ENCODE measurements around the gene TRIO. TPM values are rescaled to one million over a fixed set of nuclear protein-coding genes. Genes with fewer than 3 reads are reported as not detected.

The TRIO gene
- polyA plus RNA-seq, 1 experiment = 176 TPM

DNA sequence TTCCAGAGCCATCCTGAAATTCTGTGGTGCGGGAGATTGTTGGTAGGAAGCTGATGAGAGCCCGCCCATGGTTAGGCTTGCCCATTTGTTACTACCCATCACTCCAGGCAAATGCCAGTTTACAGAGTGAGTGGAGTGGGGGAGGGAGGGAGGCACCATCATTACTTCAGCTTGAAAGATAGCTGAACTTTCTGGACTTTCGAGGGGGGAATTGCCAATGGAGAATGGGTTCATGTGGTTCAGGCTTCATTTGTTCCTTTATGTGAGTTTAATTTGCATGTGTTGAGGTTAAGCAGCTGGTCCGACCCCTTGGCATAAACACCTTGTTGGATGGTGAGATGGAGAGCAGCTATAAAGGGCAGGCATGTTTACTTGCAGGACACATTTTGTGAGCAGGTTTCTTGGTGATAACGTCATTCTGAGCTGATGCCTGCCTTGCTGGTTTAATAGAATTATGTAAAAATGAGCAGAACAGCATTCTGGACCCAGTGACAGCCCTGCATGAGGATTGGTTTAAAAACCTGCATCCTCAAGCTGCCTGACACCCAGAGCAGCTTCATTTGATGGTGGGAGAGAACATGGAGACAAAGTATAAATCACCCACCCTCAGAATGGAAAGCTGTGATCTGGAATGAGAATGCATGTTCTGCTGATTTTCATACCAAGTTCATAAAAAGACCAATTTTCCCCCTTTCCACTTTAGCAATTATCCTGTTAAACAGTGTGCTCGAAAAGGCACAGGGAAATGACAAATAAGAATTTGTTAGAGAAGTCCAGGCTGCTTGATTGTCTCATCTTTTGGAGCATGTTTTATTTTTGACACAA is 106.3 kb downstream of the TRIO start:
- ChIA-PET CTCF (interaction anchor here (0.8 to 1.9 kb wide), 6 partner anchors 11 to 242 kb away, joined by 3 to 8 read pairs (median 3); no protein-coding TSS in a partner anchor), POLR2A (no interaction called here)
- H3K27me3 ChIP-seq (ENCODE audit: control insufficient read depth, insufficient read depth, low read length) = no peaks in the 10 kb centered on the region
- H3K36me3 ChIP-seq (ENCODE audit: control insufficient read depth, insufficient read depth, low read length) = peaks cover 1% of the 10 kb centered on the region; the same call in 1 of the 2 replicates
- DNase-seq (ENCODE audit: low read depth) = no peak
- H3K4me3 ChIP-seq (ENCODE audit: low read depth, low read length) = no peak overlapping the region
- TF ChIP-seq, protein P1, sequence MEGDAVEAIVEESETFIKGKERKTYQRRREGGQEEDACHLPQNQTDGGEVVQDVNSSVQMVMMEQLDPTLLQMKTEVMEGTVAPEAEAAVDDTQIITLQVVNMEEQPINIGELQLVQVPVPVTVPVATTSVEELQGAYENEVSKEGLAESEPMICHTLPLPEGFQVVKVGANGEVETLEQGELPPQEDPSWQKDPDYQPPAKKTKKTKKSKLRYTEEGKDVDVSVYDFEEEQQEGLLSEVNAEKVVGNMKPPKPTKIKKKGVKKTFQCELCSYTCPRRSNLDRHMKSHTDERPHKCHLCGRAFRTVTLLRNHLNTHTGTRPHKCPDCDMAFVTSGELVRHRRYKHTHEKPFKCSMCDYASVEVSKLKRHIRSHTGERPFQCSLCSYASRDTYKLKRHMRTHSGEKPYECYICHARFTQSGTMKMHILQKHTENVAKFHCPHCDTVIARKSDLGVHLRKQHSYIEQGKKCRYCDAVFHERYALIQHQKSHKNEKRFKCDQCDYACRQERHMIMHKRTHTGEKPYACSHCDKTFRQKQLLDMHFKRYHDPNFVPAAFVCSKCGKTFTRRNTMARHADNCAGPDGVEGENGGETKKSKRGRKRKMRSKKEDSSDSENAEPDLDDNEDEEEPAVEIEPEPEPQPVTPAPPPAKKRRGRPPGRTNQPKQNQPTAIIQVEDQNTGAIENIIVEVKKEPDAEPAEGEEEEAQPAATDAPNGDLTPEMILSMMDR (IDR thresholded peaks at IDR 0.05; ENCODE audit: insufficient read depth, low read depth, low read length) = no peak

DNA sequence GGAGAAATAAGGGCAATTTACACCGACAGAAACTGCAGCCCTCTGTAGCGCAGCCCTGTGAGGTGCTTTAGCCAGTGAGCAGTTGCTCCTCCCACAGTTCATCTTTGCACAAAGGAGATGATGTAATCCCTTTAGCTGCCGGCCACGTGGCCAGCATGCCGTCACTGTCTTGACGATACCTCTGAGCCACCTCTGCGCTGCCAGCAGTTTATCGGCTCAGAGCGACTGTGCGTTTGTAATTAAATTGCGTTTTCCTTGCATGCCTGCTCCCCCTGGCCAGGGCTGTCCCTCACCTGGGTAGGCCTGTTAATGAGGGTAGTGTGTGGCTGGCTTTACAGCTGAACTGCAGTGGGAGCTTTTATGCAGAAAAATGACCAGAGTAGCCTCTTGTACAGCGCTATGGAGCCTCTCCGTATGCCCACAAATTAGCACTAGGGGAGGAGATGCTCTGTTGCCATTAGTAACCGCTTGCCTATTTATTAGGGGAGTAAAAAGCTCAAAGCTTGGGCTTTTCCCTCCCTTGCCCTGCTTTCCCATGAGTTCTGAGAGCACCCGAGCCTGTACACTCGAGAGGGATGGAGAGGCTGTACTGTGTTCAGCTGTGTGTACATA is 107.0 kb downstream of the TRIO start:
- DNase-seq (ENCODE audit: low read depth) = no peak
- peaks cover 1% of the 10 kb centered on the region; the same call in 1 of the 2 replicates for H3K36me3 ChIP-seq (ENCODE audit: control insufficient read depth, insufficient read depth, low read length)
- H3K4me3 ChIP-seq (ENCODE audit: low read depth, low read length) = no peak overlapping the region
- POLR2A ChIA-PET = no interaction called here
- TF ChIP-seq, protein P1 (IDR thresholded peaks at IDR 0.05; ENCODE audit: insufficient read depth, low read depth, low read length) = no peak
- CTCF ChIA-PET = interaction anchor here (0.6 to 1.9 kb wide), 5 partner anchors 10 to 243 kb away, joined by 3 to 8 read pairs (median 3); no protein-coding TSS in a partner anchor
- H3K27me3 ChIP-seq (ENCODE audit: control insufficient read depth, insufficient read depth, low read length) = no peaks in the 10 kb centered on the region

DNA sequence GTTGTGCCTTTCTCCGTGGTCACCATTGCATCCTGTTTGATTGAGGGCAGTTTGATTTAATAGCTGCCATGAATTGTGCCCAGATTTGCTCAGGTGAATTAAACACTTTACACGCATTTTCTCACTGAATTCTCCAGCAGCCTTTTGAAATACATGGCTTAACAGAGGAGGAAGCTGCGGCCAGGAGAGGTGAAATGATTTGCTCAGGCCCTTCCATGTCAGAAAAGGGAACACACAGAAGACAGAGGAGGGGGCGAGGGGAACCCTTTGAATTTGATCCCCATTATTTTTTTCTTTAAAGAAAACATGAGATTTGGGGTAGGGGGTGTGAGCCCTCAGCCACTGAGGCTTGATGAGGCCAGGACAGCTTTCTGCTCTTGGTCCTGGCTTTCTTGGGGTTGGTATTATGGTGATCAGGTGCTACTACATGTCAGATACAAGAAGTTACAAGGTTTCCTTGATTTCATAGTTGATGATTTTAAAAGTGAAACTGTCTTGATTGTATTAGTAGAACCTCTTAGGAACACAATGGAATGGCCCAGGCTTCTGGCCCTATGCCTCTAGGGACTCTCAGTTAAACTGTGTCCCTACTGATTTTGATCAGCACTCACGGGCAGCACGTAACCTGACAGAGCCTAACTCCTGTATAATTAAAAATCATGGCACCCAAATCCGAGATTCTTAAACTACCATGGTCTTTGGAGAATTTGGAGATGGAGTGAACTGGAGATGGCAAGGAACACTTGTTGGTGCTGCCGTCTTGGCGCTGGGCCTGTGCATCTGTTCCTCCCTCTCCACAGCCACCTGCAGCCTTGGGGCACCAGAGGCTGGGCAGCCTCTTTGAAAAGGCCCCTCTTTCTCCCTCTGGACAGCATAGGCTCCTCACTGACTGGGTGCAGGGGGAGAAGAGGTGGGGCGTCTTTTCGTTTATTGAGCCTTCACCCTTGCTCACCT is 107.9 kb downstream of the TRIO start:
- no peaks in the 10 kb centered on the region for H3K27me3 ChIP-seq (ENCODE audit: control insufficient read depth, insufficient read depth, low read length)
- CTCF ChIA-PET = interaction anchor here (0.6 to 1.9 kb wide), 2 partner anchors 9 to 93 kb away, joined by 3 to 8 read pairs; no protein-coding TSS in a partner anchor
- TF ChIP-seq, protein P1 (IDR thresholded peaks at IDR 0.05; ENCODE audit: insufficient read depth, low read depth, low read length) = no peak

DNA sequence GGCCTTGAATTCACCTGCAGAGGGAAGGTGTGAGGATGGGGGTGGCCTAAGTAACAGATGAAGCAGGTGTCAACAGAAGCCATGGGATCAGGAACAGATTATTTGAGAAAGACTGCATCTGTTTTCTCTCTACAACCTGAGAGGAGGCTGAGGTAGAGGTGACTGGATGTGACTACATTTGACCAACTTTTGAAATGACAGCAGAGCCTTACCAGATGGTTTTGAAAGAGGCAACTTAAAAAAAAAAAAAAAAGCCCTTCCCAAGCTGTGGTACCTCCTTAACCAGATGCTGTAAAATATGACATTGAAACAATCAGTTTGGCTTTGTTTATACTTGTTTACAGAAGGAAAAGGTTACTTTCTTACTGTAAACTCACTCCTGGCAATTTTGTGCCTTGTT is 108.6 kb downstream of the TRIO start:
- no peak for DNase-seq (ENCODE audit: low read depth)
- H3K36me3 ChIP-seq (ENCODE audit: control insufficient read depth, insufficient read depth, low read length) = peaks cover 1% of the 10 kb centered on the region; the same call in 1 of the 2 replicates
- CTCF ChIA-PET = no interaction called here
- POLR2A ChIA-PET = interaction anchor here (0.6 kb wide), 1 partner anchor 241 kb away, joined by 6 read pairs; no protein-coding TSS in a partner anchor
- no peak overlapping the region for H3K4me3 ChIP-seq (ENCODE audit: low read depth, low read length)
- TF ChIP-seq, protein P1 (IDR thresholded peaks at IDR 0.05; ENCODE audit: insufficient read depth, low read depth, low read length) = no peak
- H3K27me3 ChIP-seq (ENCODE audit: control insufficient read depth, insufficient read depth, low read length) = no peaks in the 10 kb centered on the region

More for the DNA sequence above, 107.9 kb downstream of the TRIO start:
- peaks cover 1% of the 10 kb centered on the region; the same call in 1 of the 2 replicates for H3K36me3 ChIP-seq (ENCODE audit: control insufficient read depth, insufficient read depth, low read length)
- no peak for DNase-seq (ENCODE audit: low read depth)
- no peak overlapping the region for H3K4me3 ChIP-seq (ENCODE audit: low read depth, low read length)
- POLR2A ChIA-PET = no interaction called here

Measured in BJ (cell line).